Measurements from ENCODE around the gene CDH15.

CDH15 gene, protein sequence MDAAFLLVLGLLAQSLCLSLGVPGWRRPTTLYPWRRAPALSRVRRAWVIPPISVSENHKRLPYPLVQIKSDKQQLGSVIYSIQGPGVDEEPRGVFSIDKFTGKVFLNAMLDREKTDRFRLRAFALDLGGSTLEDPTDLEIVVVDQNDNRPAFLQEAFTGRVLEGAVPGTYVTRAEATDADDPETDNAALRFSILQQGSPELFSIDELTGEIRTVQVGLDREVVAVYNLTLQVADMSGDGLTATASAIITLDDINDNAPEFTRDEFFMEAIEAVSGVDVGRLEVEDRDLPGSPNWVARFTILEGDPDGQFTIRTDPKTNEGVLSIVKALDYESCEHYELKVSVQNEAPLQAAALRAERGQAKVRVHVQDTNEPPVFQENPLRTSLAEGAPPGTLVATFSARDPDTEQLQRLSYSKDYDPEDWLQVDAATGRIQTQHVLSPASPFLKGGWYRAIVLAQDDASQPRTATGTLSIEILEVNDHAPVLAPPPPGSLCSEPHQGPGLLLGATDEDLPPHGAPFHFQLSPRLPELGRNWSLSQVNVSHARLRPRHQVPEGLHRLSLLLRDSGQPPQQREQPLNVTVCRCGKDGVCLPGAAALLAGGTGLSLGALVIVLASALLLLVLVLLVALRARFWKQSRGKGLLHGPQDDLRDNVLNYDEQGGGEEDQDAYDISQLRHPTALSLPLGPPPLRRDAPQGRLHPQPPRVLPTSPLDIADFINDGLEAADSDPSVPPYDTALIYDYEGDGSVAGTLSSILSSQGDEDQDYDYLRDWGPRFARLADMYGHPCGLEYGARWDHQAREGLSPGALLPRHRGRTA

DNA sequence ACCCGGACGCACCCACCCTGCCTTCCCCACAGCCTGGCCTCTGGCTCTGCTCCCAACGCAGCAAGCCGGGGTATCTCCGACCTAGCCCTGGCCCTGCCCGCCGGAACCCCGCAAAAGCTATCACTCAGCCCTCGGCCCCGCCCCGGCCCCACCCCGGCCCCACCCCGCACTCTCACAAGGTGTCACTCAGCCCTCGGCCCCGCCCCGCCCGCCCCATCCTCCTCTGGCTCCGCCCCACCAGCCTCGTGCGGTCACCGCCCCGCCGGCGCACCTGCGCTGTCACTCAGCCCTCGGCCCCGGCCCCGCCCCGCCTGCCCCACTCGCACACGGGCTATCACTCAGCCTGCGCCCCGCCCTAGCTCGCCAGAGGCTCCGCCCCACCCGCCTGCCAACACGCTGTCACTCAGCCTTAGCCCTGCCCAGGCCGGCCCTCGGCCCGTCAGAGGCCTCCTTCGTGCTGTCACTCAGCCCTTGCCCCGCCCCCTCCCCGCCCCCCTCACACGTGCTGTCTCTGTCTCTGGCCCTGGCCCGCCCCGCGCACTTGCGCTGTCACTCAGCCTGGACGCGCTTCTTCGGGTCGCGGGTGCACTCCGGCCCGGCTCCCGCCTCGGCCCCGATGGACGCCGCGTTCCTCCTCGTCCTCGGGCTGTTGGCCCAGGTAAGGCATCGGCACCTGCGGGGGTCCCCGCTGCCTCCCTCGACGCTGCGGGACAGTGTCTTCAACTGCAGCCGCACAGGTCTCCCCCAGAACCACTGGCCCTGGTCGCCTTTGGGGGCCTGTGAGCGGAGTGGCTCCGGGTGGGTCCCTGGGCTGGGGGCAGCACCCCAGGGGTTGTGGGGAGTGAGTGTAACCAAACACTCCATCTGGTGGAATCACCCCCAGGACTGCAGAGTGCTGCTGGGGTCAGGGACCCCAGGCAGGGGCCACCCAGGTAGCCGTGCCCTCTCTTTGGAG, at the start of gene CDH15:
Gene CDH15, plus strand, starts transcription at position 533 of the 955 bp plus-strand sequence. Its CDS starts 84 bp downstream, at position 617.
- Histone ChIP-seq H3K9ac (ENCODE audit: low read depth, low read length) (no peak within 1 kb of the TSS), H3K36me3 (ENCODE audit: insufficient read depth, low read length) (no peaks in the 10 kb centered on the region), H2AFZ (ENCODE audit: low read depth, low read length) (no peak within 1 kb of the TSS), H3K4me3 (ENCODE audit: low read depth in 1 of 2, low read length in 2 of 2) (peak within 1 kb of the TSS in 1 of 2 experiments; percentile 27; a peak in 1 of 4 replicates), H3K27ac (ENCODE audit: low read length) (no peak within 1 kb of the TSS), H3K4me1 (ENCODE audit: insufficient read depth, low read length) (peaks cover 12% of the 10 kb centered on the region), H3K4me2 (ENCODE audit: insufficient read depth, low read length) (peak within 1 kb of the TSS; percentile 56), H3K27me3 (ENCODE audit: insufficient read depth, low read length, poor library complexity) (peaks cover 5% of the 10 kb centered on the region), H3K79me2 (ENCODE audit: insufficient read depth, low read length) (no peaks in the 10 kb centered on the region), H3K9me3 (ENCODE audit: insufficient read depth, low read length, severe bottlenecking) (no peaks in the 10 kb centered on the region), H4K20me1 (ENCODE audit: insufficient read depth, low read length) (peaks cover 45% of the 10 kb centered on the region)
- ATAC-seq (ENCODE audit: insufficient read depth, low read depth) (peak; percentile 86), DNase-seq (peak; percentile 92)
- no peak for TF ChIP-seq EZH2 (IDR thresholded peaks at IDR 0.05; ENCODE audit: borderline replicate concordance, low read depth, low read length, severe bottlenecking)
- TF ChIP-seq, protein P1, sequence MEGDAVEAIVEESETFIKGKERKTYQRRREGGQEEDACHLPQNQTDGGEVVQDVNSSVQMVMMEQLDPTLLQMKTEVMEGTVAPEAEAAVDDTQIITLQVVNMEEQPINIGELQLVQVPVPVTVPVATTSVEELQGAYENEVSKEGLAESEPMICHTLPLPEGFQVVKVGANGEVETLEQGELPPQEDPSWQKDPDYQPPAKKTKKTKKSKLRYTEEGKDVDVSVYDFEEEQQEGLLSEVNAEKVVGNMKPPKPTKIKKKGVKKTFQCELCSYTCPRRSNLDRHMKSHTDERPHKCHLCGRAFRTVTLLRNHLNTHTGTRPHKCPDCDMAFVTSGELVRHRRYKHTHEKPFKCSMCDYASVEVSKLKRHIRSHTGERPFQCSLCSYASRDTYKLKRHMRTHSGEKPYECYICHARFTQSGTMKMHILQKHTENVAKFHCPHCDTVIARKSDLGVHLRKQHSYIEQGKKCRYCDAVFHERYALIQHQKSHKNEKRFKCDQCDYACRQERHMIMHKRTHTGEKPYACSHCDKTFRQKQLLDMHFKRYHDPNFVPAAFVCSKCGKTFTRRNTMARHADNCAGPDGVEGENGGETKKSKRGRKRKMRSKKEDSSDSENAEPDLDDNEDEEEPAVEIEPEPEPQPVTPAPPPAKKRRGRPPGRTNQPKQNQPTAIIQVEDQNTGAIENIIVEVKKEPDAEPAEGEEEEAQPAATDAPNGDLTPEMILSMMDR (IDR thresholded peaks at IDR 0.05; ENCODE audit: borderline replicate concordance, extremely low read depth, low read length, poor library complexity, severe bottlenecking), result no peak

DNA sequence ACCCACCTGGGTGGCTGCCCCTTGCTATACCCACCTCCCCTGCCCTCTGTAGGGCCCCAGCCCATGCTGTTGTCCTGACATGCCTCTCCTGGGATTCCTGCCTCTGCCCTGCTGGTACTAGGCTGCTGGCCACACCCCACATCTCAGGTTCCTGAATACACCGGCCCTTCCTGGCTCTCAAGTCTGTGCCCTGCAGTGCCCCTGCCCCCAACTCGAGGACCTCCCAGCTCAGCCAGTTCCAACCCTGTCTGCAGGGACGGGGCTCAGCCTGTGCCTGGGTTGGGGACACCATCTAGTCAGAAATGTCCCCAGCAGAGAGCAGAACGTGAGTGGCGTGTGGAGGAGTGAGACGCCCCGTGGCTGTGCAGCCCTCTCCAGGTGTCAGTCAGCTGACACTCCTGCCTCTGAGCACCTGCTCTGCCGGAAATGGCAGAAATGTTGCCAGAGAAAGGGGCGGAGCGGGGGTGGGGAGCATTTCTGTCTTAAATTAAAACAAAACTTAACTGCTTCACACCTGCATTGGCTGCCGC, 49.2 kb upstream of the CDH15 start:
- H3K36me3 ChIP-seq (ENCODE audit: insufficient read depth, low read length), result peaks cover 79% of the 10 kb centered on the region
- no peak overlapping the region for H2AFZ ChIP-seq (ENCODE audit: low read depth, low read length)
- ATAC-seq (ENCODE audit: insufficient read depth, low read depth) (no peak), DNase-seq (no peak)
- H3K27me3 ChIP-seq (ENCODE audit: insufficient read depth, low read length, poor library complexity), result no peaks in the 10 kb centered on the region
- H4K20me1 ChIP-seq (ENCODE audit: insufficient read depth, low read length), result 0 out of 2 replicates have a peak, but pooled peaks cover 2% of the 10 kb centered on the region
- H3K27ac ChIP-seq (ENCODE audit: low read length), result no peak overlapping the region
- no peaks in the 10 kb centered on the region for H3K4me1 ChIP-seq (ENCODE audit: insufficient read depth, low read length)
- TF ChIP-seq, protein P1 (IDR thresholded peaks at IDR 0.05; ENCODE audit: borderline replicate concordance, extremely low read depth, low read length, poor library complexity, severe bottlenecking), result no peak
- TF ChIP-seq EZH2 (IDR thresholded peaks at IDR 0.05; ENCODE audit: borderline replicate concordance, low read depth, low read length, severe bottlenecking), result no peak
- H3K79me2 ChIP-seq (ENCODE audit: insufficient read depth, low read length), result no peaks in the 10 kb centered on the region
- no peak overlapping the region for H3K4me3 ChIP-seq (ENCODE audit: low read depth in 1 of 2, low read length in 2 of 2)
- H3K4me2 ChIP-seq (ENCODE audit: insufficient read depth, low read length), result no peak overlapping the region
- H3K9me3 ChIP-seq (ENCODE audit: insufficient read depth, low read length, severe bottlenecking), result no peaks in the 10 kb centered on the region
- no peak overlapping the region for H3K9ac ChIP-seq (ENCODE audit: low read depth, low read length)

DNA sequence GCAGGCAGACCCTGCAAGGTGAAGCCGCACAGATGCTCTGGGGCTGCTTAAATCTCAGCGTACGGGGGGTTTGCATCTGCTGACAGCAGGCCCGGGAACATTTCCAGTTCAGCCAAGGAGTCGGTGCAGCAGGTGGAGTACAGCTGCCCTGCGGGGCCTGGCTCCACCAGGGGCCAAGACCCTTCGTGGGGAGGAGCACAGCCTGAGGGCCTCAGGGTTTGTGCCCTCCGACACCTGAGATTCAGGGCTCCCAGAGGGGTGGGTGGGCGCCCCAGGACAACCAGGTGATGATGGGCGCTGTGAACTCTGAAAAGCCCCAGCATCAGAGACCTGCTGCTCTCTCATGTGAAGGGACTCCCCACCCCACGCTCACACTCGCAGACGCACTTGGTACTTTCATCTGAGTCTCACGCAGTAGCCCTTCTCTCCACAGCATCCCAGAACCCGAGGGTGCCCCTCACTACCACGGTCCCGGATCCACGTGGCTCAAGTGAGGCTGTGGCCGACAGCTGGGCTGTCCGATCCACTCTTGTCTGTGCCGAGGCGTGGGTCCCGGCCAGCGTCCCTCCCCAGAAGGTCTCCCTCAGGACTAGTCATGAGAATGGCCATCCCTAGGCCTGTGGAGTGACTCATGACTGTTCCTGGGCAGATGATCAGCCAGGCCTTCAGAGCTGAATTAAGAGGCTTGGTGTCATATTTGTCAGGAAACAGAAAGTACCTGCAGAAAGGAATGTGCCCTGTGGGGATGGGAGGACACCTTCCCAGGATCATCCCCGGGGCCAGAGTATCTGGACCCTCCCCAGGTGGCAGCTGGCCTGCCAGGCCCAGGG, 48.3 kb upstream of the CDH15 start:
- no peaks in the 10 kb centered on the region for H3K79me2 ChIP-seq (ENCODE audit: insufficient read depth, low read length)
- H3K27me3 ChIP-seq (ENCODE audit: insufficient read depth, low read length, poor library complexity), result no peaks in the 10 kb centered on the region
- no peak overlapping the region for H3K9ac ChIP-seq (ENCODE audit: low read depth, low read length)
- H3K4me1 ChIP-seq (ENCODE audit: insufficient read depth, low read length), result no peaks in the 10 kb centered on the region
- DNase-seq (no peak), ATAC-seq (ENCODE audit: insufficient read depth, low read depth) (no peak)
- H2AFZ ChIP-seq (ENCODE audit: low read depth, low read length), result no peak overlapping the region
- H3K36me3 ChIP-seq (ENCODE audit: insufficient read depth, low read length), result peaks cover 71% of the 10 kb centered on the region
- H3K9me3 ChIP-seq (ENCODE audit: insufficient read depth, low read length, severe bottlenecking), result no peaks in the 10 kb centered on the region
- H3K27ac ChIP-seq (ENCODE audit: low read length), result no peak overlapping the region
- H3K4me3 ChIP-seq (ENCODE audit: low read depth in 1 of 2, low read length in 2 of 2), result no peak overlapping the region
- H3K4me2 ChIP-seq (ENCODE audit: insufficient read depth, low read length), result no peak overlapping the region
- H4K20me1 ChIP-seq (ENCODE audit: insufficient read depth, low read length), result 0 out of 2 replicates have a peak, but pooled peaks cover 2% of the 10 kb centered on the region
- TF ChIP-seq, protein P1 (IDR thresholded peaks at IDR 0.05; ENCODE audit: borderline replicate concordance, extremely low read depth, low read length, poor library complexity, severe bottlenecking), result no peak
- TF ChIP-seq EZH2 (IDR thresholded peaks at IDR 0.05; ENCODE audit: borderline replicate concordance, low read depth, low read length, severe bottlenecking), result no peak
